Stimulated activated CD8-positive, alpha-beta memory T cell treated with anti-CD3 and anti-CD28 coated beads, Interleukin-4, amount 100 ng/mL, for 24 hours (primary cell): Measurements from ENCODE around the gene ZCCHC17.

ENCODE experiments used
- DNase-seq: peaks from one replicate; pipeline ENCODE4 v3.0.0-alpha.2; 2020; ENCODE audit warnings: low read depth

Gene ZCCHC17

GRCh38 chr1:31396633-31397351 lies 100.0 kb downstream of the ZCCHC17 start:
- no peak for DNase-seq

GRCh38 chr1:31397360-31398095 lies 100.7 kb downstream of the ZCCHC17 start:
- DNase-seq = no peak

DNA sequence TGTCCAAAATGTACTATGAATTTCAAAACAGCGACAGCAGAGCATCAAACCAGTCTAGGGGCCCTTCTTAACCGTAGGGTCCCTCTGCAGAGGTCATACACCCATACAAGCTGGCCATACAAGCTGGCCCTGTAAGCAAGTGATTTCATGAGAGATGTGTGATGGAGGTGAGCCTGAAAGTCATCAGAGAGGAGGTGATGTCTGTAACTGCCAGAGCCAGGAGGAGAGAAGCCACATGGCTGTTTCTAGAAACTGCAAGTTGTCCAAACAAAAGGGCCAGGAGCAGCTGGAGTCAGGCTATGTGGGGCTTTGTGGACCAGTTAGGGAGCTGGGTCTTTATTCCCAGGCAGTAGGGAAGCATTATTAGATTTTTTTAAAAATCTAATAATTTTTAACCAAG lies 101.4 kb downstream of the ZCCHC17 start:
- no peak for DNase-seq

GRCh38 chr1:31399976-31400375 lies 103.1 kb downstream of the ZCCHC17 start:
- DNase-seq = no peak

- no peak for DNase-seq
These were observed 103.6 kb downstream of the ZCCHC17 start for GRCh38 chr1:31400393-31400792.

- DNase-seq = no peak
These were observed 104.4 kb downstream of the ZCCHC17 start for GRCh38 chr1:31401241-31401640.

DNA sequence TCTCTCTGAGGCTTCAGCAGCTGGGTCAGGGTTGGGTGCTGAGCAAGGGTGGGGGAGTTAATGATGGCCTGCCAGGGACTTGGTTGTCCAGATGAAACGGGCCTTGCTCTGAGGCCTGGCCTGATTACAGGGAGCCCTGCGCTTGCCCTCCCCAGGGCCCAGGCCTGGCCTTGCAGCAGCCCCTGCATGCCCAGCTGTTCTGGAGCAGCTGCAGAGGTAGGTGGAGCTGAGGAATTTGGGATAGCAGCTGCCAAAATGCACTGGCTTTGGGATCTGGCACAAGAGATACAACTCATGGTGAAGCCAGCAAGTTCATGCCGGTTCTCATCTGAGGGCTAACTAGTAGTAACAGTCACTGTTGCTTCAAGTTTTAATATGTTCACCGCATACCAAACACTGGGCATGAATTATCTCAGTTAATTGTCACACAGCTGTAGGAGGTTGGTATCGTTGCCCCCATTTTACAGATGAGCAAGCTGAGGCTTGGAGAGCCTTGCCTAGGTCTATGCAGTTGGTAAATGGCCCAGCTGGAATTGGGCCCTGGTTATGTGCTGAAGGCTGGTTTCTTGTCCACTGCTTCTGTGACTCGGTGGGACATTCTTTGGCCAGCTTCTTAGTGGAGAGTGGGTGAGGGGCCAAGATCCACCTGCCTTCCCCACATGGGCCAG lies 108.9 kb downstream of the ZCCHC17 start:
- no peak for DNase-seq

- DNase-seq = no peak
These were observed 110.3 kb downstream of the ZCCHC17 start for GRCh38 chr1:31407029-31407626.

DNA sequence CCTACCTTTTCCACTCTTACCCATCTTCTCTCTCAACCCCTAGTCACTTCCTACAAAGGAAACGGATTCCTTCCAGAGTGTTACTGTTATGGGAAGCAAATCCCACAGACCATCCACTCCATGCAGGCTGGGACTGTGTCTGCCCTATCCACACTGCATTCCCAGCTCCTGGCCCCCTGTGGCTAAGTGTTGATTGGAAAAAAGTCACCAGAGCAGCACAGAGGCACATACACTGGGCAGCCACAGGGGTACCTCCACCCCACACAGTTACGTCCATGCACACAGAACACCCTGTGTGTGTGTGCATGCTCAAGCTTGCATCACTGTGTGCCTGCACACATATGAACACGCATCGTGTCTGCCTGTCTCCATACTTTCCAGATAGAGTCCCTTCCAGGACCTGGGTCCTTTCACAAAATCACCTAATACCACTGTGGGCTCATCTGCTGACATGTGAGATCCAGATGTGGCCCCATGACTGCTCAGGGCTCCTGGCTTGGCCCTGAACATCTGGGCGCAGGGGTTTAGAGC lies 112.0 kb downstream of the ZCCHC17 start:
- no peak for DNase-seq

DNA sequence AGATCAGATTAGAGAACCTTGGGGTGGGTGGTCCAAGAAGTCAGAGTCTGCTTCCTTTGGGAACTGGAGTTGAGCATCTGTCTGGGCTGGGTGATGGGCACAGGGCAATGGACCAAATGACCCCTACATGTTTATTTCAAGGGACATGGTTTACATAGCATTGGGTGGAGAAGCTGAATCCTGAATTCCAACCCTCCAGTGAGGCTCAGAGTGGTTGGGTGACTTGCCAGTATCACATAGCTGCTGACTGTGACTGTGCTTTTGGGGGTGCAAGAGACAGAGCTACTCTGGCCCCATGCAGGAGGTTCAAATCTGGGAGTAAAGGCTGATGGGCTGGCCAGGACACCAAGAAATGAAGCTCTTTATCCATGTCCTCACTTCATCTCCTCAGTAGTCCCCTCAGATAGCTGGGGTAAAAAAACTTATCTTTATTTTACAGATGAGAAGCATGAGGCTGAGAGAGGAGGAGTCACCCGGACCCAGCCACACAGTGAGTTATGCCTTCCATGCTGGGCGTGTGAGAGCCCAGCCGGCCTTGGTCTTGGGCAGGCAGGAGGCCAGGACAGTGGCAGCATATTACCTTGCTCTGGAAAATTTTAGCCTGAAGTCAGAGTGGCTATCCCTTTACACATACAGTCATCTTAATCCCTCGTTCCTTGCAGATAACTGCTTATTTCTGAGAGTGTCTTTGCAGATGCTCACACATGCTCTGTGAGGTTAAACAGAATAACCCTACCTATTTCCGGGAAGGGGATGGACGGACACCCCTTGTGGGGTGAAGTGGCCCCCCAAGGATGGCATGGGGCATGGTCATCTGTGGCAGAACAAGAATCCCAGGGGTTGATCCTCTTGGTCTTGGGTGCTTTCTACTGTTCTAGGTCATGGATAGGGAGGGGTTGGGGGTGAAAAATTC lies 113.4 kb downstream of the ZCCHC17 start:
- DNase-seq = no peak

DNA sequence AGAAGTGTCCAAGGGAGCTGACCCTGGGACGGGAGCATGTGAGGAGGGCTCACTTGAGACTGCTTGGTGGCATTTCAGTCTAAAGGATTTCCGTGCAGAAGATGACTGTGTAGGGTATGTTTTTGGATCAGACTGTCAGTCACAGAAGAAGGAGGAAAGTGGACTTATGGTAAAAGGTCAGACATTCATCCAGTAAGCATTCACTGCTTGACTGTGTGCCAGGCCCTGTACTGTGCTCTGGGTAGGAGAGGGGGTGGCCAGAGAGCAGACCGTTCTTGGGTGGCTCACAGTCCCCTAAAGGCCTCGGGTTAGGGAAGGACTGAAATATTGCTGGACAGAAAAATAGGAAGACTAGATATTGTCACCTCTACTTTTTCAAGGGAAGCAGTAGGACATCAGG lies 114.0 kb downstream of the ZCCHC17 start:
- DNase-seq = no peak

GRCh38 chr1:31412205-31412604 lies 115.4 kb downstream of the ZCCHC17 start:
- no peak for DNase-seq

DNA sequence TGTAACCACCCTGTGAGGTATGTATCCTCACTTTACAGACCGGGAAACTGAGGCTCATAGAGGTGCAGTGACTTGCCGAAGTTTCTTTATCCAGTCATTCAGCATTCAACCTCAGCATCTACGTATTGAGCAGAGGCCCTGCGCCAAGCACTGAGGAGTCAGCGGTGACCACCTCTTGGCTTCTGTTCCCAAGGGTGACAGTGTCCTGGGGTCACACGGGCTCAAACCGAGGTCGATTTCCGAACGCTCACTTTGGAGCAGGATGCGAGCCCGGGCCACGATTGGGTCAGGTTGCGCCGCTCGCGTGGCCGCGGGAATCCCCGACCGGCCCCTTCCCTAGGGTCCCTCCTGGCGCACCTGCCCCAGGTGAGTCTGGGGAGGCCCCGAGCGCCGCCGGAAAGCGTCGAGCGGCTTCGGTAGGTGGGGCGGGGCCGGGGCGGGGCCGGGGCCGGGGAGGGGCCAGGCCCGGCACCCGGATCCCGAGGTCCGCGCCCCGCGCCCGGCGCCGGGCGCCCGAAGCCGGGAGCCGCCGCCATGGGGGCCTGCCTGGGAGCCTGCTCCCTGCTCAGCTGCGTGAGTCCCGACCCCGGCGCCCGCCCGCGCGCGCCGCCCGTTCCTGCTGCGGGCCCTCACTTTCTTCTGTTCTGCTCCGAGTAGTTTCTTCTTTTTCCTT lies 116.0 kb downstream of the ZCCHC17 start, which contains the start of gene SERINC2:
Gene SERINC2 (plus strand): TSS at position 482 of the 673 bp plus-strand sequence. CDS start 53 bp downstream, at position 535.
- no peak for DNase-seq

GRCh38 chr1:31413405-31414001 lies 116.7 kb downstream of the ZCCHC17 start:
- no peak for DNase-seq
